Left renal pelvis (tissue), 4 donors: ENCODE measurements around the gene CLDN20. TPM values are rescaled to one million over a fixed set of nuclear protein-coding genes. Genes with fewer than 3 reads are reported as not detected.

Experiments used
- DNase-seq, 4 donors: peaks; one replicate each; pipeline ENCODE4 v3.0.0-alpha.2; 2013; ENCODE audit warnings: low read depth in 4 of 4, low spot score in 3 of 4
- polyA plus RNA-seq, 4 donors: library from polyadenylated mRNA; unstranded; fragments of 120-200 nt; gene quantifications; one replicate each; pipeline ENCODE4 v1.2.1, GENCODE V29; 2013; ENCODE audit not compliant: insufficient read length in 4 of 4

CLDN20 gene
- polyA plus RNA-seq, 4 donors: 0.63 to 2.2 (median 1.1) TPM

DNA sequence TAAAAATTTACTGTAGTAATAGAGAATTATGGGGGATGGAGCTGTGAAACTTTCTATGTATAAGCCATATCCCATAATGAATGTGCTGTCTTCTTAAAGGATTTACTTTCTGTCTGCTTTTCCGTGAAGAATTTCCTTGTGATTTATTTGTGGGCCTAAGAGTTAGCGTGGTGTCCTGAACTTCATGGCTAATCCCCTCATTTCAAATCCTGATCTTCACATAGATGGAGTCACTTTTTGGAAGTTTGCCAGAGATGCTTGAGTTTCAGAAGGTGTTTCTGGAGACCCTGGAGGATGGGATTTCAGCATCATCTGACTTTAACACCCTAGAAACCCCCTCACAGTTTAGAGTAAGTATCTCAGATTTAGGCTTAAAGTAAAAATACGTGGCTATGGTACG, 19.4 kb upstream of the CLDN20 start:
- no peak for DNase-seq

DNA sequence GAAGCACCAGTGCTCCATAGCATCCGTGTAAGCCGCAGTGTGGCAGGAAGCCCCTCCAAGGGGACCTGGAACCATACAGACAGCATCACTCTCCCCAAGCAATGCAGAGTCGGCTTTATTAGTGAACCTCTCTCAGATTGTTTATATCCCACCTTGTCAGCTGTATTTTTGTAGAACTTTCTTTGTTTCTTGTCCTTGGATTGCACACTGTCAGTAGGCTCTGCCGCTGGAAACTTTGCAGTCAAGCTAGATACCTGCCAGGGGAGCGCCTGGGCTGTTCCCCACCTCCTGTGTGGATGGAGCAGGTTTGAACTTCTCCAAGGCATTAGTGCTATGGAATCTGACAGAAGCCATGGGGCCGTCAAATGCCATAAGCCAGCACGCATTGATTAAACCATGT, 18.6 kb upstream of the CLDN20 start:
- DNase-seq: no peak

- no peak for DNase-seq
Measured at GRCh38 chr6:155245831-155246230, 18.0 kb upstream of the CLDN20 start.

GRCh38 chr6:155246825-155247224, 17.0 kb upstream of the CLDN20 start:
- no peak for DNase-seq

GRCh38 chr6:155247618-155248007, 16.2 kb upstream of the CLDN20 start:
- no peak for DNase-seq

DNA sequence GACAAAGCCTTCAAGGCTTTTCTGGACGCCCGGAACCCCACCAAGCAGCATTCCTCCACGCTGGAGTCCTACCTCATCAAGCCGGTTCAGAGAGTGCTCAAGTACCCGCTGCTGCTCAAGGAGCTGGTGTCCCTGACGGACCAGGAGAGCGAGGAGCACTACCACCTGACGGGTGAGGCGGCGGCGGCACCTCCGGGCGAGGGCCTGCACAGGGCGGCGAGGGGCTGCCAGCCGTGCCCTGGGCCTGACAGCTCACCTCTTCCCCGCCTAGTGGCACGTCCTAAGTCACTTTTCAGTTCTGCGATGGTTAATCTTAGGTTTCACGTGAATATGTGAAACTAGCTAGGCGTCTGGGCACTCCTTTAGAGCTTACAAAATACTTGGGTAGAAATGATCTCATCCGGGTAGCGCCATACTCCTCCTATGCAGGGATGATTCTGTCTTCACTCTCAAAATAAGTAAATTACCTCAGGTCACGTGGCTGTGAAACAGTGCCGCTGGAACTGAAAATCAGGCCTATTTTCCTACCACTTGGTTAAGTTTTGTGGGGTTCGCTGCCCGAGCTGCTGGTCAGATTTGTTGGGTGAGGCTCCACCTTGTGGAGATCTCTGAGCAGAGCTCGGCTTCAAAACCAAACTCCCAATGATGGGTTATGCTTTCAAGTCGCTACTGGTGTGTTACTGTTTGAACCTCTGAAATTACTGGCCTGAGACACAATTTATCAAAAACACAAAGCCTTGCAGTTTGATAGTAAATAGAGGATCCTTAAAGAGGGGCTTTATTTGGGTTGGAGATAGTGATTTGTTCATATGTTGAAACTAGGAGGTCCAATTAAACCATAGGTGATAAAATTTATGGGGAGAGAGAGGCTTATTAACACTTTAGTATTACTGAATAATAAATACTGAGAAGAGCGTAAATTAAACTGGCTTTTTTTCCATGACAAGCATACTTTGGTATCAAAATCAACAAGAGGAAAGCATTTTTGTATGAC, 15.5 kb upstream of the CLDN20 start:
- DNase-seq: peak in 3 of 4 donors; percentile 12 to 36 (median 25)

GRCh38 chr6:155250701-155251381, 13.0 kb upstream of the CLDN20 start:
- DNase-seq: no peak

DNA sequence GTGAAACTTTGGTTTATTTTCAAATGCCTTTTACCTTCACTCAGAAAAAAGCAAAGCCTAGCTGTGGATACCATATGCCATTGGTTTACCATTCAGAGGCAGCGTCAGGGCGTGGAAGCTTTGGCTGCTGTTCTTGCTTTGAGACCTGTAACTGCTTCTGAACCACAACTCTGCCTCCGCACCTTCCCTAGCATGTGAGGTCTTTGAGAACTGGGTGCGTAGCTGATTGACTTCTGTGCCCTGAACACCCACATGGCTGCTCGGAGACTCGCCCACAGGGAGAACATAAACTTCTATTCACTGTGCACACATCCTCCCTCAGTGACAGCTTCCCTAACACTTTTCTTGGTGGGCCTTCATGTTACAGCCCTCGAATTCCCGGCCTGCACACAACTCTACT, 11.2 kb upstream of the CLDN20 start:
- DNase-seq: no peak

- DNase-seq: no peak
Measured at GRCh38 chr6:155253337-155253736, 10.5 kb upstream of the CLDN20 start.

- no peak for DNase-seq
Measured at GRCh38 chr6:155254139-155254538, 9.7 kb upstream of the CLDN20 start.

DNA sequence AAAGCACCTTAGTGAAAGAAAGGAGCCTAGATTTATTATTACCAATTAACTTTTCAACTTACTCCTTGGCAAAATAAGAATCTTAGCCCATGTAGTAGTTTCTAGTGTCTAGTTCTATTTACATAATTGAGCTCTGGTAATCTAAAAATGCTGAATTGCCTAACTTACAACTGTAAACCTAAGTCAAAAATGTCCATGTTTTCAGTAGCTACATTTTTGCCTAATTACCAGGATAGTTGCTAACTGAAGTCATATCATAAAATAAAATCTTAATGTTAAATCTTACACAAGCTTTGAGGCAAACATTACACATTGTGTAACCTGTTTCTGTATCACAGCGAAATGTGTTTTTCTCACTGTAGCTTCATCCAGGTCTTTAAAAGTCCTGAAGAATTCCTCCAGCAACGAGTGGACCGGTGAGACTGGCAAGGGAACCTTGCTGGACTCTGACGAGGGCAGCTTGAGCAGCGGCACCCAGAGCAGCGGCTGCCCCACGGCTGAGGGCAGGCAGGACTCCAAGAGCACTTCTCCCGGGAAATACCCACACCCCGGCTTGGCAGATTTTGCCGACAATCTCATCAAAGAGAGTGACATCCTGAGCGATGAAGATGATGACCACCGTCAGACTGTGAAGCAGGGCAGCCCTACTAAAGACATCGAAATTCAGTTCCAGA, 7.6 kb upstream of the CLDN20 start:
- no peak for DNase-seq

DNA sequence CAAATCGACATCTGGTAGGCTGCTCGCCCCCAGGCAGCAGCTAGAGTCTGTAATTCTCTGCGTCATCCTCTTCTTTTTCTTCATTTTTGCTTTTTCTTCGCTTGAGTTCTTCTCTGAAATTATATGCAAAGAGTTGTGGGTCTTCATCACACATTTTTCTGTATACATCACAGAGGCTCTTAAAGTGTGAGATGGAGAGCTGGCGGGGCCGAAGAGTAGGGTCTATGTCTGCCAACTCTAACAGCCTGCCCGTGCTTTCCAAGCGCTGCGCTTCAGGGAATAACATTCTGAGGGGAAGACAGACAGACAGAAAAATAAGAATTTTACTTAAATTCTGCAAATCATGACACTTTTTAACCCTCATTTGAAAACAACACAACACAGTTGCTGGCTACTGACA, 6.0 kb upstream of the CLDN20 start:
- no peak for DNase-seq

DNA sequence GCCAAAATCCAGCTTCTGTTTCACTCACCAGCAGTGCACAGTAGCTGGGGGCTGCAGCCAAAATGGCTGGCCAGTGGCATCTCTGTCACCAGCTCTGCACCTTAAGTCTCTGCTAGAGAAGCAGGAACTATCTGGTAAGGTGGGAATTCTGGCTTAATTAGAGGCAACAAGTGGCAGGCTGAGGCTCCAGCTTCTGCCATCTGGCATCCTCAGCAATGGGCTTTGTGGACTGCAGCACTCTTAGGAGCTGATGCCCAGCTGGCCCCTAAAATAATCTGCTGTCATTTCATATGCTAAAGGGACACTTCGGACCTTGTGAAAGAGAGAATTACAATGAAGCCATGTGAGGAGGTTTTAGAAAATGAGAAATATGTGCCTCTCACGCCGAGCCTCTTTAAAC, 4.6 kb upstream of the CLDN20 start:
- no peak for DNase-seq

- no peak for DNase-seq
Measured at GRCh38 chr6:155259897-155260296, 3.9 kb upstream of the CLDN20 start.

GRCh38 chr6:155260686-155261085, 3.1 kb upstream of the CLDN20 start:
- no peak for DNase-seq

DNA sequence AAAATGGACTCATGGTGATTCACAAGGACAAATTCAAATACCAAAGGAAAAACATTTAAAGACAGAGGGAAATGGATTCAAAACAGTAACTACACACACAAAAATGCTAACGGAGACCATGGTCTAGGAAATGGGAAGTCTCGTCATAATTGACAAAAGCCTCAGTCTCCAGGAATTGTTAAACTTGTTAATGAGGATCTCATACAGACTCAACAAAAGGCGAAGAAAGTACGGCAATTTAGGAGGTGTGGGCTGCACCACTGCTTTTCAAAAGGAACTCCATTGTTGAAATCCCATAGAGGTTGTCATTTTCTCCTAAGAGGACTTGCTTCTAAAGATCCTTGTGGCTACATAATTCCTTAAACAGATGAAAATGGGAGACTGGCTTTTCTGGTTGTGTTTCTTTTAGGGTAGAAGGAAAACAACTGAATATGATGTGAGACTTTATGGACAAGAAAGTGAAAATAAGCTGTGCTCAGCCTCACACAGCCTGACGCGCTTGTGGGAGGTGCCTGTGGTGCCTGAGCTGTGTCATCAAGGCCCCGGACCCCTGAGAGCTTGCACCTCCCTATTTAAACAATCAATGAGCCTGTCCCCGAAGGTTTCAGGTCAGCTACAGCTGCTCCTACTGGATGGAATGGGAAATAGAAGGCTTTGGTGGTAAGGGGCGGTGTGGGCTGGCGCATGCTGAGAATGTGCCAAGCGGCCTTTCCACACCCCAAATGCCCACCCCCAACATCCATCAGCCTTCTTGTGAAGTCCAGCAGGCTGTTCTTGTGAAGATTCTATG, 2.5 kb upstream of the CLDN20 start:
- DNase-seq: no peak

DNA sequence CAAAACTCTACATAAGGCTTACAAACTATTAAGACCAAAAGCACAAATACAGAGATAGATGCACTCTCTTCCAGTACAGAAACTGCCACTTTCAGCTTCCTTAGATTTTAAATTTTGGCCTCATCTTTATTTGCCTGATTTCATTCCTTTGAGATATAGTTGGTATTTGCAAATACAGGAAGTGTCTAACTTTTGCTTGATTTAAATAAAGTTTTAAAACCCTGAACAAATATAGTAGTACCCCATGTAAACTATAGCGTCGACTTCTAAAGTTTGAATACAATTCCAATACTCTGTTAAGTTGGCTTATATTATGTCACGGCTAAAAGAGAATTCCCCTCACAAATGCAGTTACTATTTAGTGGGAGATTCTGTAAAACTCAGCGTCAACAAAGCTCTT, 1.2 kb upstream of the CLDN20 start:
- DNase-seq: no peak

GRCh38 chr6:155264693-155265320, 994 bp downstream of the CLDN20 start:
- no peak for DNase-seq

GRCh38 chr6:155265843-155266535, 2.2 kb downstream of the CLDN20 start:
- DNase-seq: no peak
